Fibroblast of mammary gland (primary cell): ENCODE measurements around the gene PHTF1.
A peak's percentile ranks its signal among the peaks of the same experiment; 100 is the strongest.

Experiments
- DNase-seq: peaks from one replicate; pipeline ENCODE4 v3.0.0-alpha.2; 2010; ENCODE audit warnings: low read depth
- H3K4me3 ChIP-seq: 2 replicates; pipeline ENCODE4 v1.5.1; 2011; ENCODE audit warnings: low read depth, mild to moderate bottlenecking, low read length, moderate library complexity; ENCODE audit not compliant: control insufficient read depth
- CTCF ChIP-seq: conservative IDR thresholded peaks from 2 replicates; pipeline ENCODE4 v1.5.1; 2011; ENCODE audit warnings: low read depth, low read length, inconsistent platforms; ENCODE audit not compliant: control insufficient read depth, insufficient read depth

The PHTF1 gene

DNA sequence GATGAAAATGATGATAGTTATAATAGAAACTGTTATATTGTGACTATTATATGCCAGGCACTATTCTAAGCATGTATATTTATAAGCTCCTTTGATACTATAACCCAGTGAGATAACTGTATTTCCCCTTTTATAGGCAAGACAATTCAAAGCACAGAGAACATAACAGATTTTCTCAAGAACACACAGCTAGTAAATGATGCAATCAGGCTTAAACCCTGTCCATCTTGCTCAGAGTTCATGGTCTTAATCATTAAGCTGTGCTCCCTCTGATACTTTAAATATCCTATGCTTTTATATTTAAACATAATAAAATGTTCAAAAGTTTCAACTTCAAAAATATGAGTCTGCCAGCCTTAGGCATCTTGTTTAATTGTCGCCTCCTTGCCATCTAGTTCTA lies 88.6 kb downstream of the PHTF1 start:
- DNase-seq = no peak
- TF ChIP-seq CTCF = no peak

DNA sequence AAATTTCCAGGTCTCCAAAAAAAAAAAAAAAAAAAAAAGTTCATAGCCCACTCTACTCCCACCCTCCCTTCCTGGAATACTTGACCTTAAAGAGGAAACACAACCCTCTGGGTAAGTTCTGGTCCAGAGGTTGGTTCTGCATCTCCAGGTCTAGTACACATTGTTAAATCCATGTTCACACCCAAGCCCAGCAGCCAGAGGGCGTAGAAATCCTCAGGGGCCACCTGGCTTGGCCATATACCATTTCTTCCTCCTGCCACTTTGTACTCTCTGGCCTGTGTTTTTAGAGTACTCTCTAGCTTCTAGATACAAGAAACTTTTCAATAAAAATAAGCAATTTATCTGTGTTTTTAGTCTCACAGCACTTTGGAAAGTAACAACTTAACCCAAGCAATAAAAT lies 89.3 kb downstream of the PHTF1 start:
- DNase-seq = no peak
- no peak overlapping the region for H3K4me3 ChIP-seq
- no peak for TF ChIP-seq CTCF

More for the DNA sequence above, 88.6 kb downstream of the PHTF1 start:
- no peak overlapping the region for H3K4me3 ChIP-seq

DNA sequence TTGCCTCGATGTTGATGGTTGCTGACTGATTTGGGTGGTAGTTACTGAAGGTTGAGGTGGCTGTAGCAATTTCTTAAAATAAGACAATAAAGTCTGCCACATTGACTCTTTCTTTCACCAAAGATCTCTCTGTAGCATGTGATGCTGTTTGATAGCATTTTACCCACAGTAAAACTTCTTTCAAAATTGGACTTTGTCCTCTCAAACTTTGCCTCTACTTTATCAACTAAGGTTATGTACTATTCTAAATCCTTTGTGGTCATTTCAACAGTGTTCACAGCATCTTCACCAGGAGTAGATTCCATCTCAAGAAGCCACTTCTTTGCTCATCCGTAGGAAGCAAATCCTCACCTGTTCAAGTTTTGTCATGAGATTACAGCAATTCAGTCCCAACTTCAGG lies 93.2 kb downstream of the PHTF1 start:
- no peak for TF ChIP-seq CTCF
- DNase-seq = no peak
- H3K4me3 ChIP-seq = no peak overlapping the region

- no peak for TF ChIP-seq CTCF
Observed at GRCh38 chr1:113665071-113665470, 94.2 kb downstream of the PHTF1 start.

DNA sequence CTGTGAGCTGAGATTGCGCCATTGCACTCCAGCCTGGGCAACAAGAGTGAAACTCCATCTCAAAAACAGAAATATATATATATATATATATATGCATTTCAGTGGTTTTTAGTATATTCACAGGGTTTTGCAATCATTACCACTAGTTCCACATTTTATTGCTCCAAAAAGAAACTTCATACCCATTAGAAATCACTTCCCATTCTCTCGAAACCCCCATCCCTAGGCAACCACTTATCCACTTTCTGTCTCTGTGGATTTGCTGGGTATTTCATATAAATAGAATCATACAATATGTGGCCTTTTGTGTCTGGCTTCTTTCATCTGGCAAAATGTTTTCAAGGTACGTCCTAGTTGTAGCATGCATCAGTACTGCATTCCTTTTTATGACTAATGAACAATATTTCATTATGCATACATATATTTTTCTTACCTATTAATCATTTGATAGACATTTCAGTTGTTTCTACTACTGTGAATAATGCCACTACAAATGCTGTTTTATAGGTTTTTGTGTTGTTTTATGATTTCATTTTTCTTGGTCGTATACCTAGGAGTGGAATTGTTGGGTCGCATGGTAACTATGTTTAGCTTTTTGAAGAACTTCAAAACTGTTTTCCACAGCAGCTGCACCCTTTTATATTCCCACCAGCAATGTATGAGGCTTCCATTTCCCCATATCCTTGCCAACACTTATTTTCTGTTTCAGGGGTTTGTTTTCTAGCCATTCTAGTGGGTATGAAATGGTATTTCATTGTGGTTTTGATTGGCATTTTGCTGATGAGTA lies 95.9 kb downstream of the PHTF1 start:
- no peak overlapping the region for H3K4me3 ChIP-seq
- no peak for TF ChIP-seq CTCF
- DNase-seq = peak; percentile 17

More at GRCh38 chr1:113665071-113665470, 94.2 kb downstream of the PHTF1 start:
- H3K4me3 ChIP-seq = no peak overlapping the region
- no peak for DNase-seq

DNA sequence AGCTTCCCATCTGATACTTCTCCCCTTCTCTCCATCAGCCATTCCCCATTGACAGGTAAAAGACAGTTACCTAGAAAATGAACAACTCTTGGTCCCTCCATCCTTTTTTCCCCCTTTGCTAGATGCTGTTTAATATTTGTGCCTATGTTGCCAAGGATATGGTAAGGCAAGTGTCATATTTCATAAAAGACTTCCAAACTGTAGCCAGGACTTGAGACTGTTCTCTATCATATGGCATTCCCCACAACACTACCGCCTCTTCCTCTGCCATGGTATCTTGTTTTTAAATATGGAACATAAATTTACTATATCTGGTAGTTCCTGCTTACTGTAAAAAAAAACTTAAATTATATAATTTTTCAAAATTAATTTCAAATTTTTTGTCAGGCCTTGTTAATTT lies 97.2 kb downstream of the PHTF1 start:
- H3K4me3 ChIP-seq = no peak overlapping the region
- no peak for DNase-seq
- no peak for TF ChIP-seq CTCF

GRCh38 chr1:113660088-113660487 lies 99.2 kb downstream of the PHTF1 start:
- TF ChIP-seq CTCF = no peak
- H3K4me3 ChIP-seq = no peak overlapping the region
- no peak for DNase-seq
